Measurements from ENCODE around the gene PPRC1. TPM values are rescaled to one million over a fixed set of nuclear protein-coding genes. Genes with fewer than 3 reads are reported as not detected.
A peak's percentile ranks its signal among the peaks of the same experiment; 100 is the strongest.

Gene PPRC1
- total and polyA plus RNA-seq, 10 donors = 12.1 to 52.5 (median 26.5) TPM

DNA sequence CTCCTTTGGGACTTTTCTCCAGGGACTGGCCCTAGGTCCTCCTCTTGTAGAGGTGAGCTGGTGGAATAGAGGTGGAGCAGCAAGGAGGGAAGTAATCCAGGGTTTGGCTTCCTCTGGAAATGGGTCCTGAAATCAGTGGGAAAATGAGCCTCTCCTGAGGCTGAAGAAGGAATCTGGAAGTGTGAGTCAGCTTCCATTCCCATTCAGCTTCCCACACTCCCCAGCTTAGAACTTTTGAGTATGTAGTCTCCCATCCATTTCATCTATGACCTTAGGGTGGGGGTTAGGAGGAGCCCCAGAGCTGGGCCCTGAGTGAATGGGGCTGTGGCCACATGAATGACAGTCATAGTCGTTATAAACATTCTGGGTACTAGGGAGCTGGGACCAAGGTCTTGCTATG, 30.4 kb upstream of the PPRC1 start:
- 60 to 86% (median 75%) methylated on average over 1 of the region's 1 CpG for WGBS, 5 donors
- H3K4me3 ChIP-seq = no peak overlapping the region
- H3K27ac ChIP-seq = no peak overlapping the region
- intact Hi-C loops (cut with DNase I; ENCODE audit: low total_unique reads) = no loop called here
- DNase-seq = no peak
- H3K36me3 ChIP-seq = peaks cover 0 to 78% (median 10%) of the 10 kb centered on the region in 6 donors
- H3K4me1 ChIP-seq = peaks cover 0 to 12% (median 4%) of the 10 kb centered on the region in 6 donors
- H3K27me3 ChIP-seq (replicated peaks in 1 of 7) = no peaks in the 10 kb centered on the region
- TF ChIP-seq POLR2AphosphoS5 (IDR thresholded peaks at IDR 0.05) (no peak), POLR2A (IDR thresholded peaks at IDR 0.05) (no peak)
- no peaks in the 10 kb centered on the region for H3K9me3 ChIP-seq

- H3K36me3 ChIP-seq = peaks cover 4 to 84% (median 53%) of the 10 kb centered on the region in 6 donors
- intact Hi-C loops (cut with DNase I; ENCODE audit: low total_unique reads) = no loop called here
- TF ChIP-seq, protein P1, sequence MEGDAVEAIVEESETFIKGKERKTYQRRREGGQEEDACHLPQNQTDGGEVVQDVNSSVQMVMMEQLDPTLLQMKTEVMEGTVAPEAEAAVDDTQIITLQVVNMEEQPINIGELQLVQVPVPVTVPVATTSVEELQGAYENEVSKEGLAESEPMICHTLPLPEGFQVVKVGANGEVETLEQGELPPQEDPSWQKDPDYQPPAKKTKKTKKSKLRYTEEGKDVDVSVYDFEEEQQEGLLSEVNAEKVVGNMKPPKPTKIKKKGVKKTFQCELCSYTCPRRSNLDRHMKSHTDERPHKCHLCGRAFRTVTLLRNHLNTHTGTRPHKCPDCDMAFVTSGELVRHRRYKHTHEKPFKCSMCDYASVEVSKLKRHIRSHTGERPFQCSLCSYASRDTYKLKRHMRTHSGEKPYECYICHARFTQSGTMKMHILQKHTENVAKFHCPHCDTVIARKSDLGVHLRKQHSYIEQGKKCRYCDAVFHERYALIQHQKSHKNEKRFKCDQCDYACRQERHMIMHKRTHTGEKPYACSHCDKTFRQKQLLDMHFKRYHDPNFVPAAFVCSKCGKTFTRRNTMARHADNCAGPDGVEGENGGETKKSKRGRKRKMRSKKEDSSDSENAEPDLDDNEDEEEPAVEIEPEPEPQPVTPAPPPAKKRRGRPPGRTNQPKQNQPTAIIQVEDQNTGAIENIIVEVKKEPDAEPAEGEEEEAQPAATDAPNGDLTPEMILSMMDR (IDR thresholded peaks at IDR 0.05 in 8 of 11, conservative IDR thresholded peaks at IDR 0.05 in 3 of 11) = no peak
- no peak for TF ChIP-seq POLR2A (IDR thresholded peaks at IDR 0.05)
- TF ChIP-seq POLR2AphosphoS5 (IDR thresholded peaks at IDR 0.05) = no peak
- peaks cover 0 to 21% (median 6%) of the 10 kb centered on the region in 6 donors for H3K4me1 ChIP-seq
- DNase-seq = no peak
- 84 to 100% (median 95%) methylated on average over 2 of the region's 2 CpGs for WGBS, 5 donors
- H3K9me3 ChIP-seq = no peaks in the 10 kb centered on the region
- H3K4me3 ChIP-seq = no peak overlapping the region
- H3K27ac ChIP-seq = no peak overlapping the region
- no peaks in the 10 kb centered on the region for H3K27me3 ChIP-seq (replicated peaks in 1 of 7)
Measured at GRCh38 chr10:102106998-102107397, 25.8 kb upstream of the PPRC1 start.

DNA sequence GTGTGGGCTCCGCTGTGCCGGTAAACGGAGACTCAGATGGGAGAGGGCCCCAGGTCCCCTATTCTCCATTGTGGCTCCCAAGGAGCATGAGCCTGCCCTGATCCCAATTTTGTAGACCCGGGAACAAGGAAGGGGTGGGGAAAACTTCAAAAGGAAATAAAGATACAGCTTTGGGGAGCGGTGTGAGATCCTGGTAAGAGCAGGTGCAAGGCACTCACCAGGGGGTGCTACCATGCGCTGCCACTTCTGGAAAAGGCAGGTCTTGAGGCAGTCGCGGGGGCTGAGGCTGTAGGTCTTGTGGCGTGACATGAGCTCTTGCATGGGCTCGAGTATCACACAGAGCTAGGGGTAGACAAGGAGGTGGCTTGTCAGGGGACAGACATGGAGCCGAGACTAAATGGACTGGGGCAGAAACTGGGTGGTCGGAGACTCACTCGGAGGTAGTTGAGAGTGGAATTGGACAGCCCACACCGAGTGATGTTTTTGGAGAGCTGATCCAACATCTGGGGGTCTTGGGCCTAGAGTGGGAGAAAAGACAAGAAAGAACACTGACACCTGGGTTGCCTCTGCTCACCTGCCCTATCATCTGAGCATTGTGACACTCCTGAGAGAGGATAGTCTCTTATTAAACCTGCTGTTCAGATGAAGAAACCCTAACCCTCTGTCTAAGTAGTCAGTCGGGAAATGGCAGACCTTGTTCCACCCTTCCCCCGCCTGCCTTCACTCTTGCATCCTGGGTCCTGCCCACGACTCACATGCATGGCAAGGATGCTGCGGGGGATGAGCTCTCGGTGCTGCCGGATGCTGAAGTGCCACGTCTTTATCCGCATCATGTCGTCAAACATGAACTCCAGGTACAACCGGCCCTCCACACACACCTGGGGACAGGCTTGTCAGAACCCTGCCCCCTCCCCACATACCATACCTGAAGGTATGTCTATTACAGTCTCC, 23.4 kb upstream of the PPRC1 start:
- Histone ChIP-seq H3K4me1 (peaks cover 14 to 43% (median 27%) of the 10 kb centered on the region in 6 donors), H3K4me3 (no peak overlapping the region), H3K36me3 (peaks cover 4 to 66% (median 53%) of the 10 kb centered on the region in 6 donors), H3K9me3 (no peaks in the 10 kb centered on the region), H3K27me3 (replicated peaks in 1 of 7) (no peaks in the 10 kb centered on the region), H3K27ac (no peak overlapping the region)
- 91 to 94% (median 94%) methylated on average over 24 of the region's 24 CpGs for WGBS, 5 donors
- intact Hi-C loops (cut with DNase I; ENCODE audit: low total_unique reads) = loop anchor here (10.0 kb wide), 1 partner anchor 45 kb away; the partner anchor contains the start of gene HPS6
- TF ChIP-seq POLR2AphosphoS5 (IDR thresholded peaks at IDR 0.05) (peak in 2 of 3 donors; percentile 10 to 13), POLR2A (IDR thresholded peaks at IDR 0.05) (no peak)
- TF ChIP-seq, protein P1 (IDR thresholded peaks at IDR 0.05 in 8 of 11, conservative IDR thresholded peaks at IDR 0.05 in 3 of 11) = no peak
- DNase-seq = no peak

DNA sequence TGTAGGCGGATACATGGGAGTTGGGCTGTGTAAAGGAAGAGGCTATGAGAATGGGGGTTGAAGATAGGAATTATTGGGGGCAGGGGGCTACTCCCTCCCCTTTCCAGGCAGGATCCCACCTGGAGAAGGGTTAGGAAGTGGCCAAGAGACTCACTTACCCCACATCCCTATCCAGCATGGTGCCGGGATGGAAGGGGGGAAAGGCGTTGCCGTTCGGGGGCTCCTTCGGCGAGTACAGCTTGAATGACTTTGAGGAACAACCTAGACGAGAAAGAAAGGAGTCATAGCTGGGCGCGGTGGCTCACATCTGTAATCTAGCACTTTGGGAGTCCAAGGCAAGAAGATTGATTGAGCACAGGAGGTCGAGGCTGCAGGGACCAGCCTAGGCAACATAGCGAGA, 21.6 kb upstream of the PPRC1 start:
- H3K36me3 ChIP-seq = peaks cover 4 to 56% (median 53%) of the 10 kb centered on the region in 6 donors
- peaks cover 26 to 50% (median 39%) of the 10 kb centered on the region in 6 donors for H3K4me1 ChIP-seq
- H3K9me3 ChIP-seq = no peaks in the 10 kb centered on the region
- H3K27ac ChIP-seq = no peak overlapping the region
- TF ChIP-seq POLR2A (IDR thresholded peaks at IDR 0.05) (no peak), POLR2AphosphoS5 (IDR thresholded peaks at IDR 0.05) (no peak)
- TF ChIP-seq, protein P1 (IDR thresholded peaks at IDR 0.05 in 8 of 11, conservative IDR thresholded peaks at IDR 0.05 in 3 of 11) = no peak
- intact Hi-C loops (cut with DNase I; ENCODE audit: low total_unique reads) = loop anchor here (10.0 kb wide), 1 partner anchor 46 kb away; the partner anchor contains the start of gene HPS6
- 87 to 97% (median 94%) methylated on average over 12 of the region's 12 CpGs for WGBS, 5 donors
- no peak overlapping the region for H3K4me3 ChIP-seq
- DNase-seq = no peak
- no peaks in the 10 kb centered on the region for H3K27me3 ChIP-seq (replicated peaks in 1 of 7)

Data from spleen (tissue), 11 donors.